HepG2 (cell line): ENCODE results near the gene SP1. TPM values are rescaled to one million over a fixed set of nuclear protein-coding genes. Genes with fewer than 3 reads are reported as not detected.
"Not testable (repeated sequence)": the region's sequence is repeated elsewhere in the genome, so short reads cannot be mapped to it uniquely, and the experiment has no call there.

Source experiments
- ATAC-seq: fragments of 200-7000 bp; cut with Tn5 transposase; 3 replicates; pipeline ENCODE4 v1.9.1; 2020; ENCODE audit warnings: mild to moderate bottlenecking, moderate library complexity
- BruUV-seq: library from RNA; stranded (reverse); fragments of 400-500 nt; replicated peaks from 2 replicates; lab custom pipeline; 2021; lab: Mats Ljungman, UMichigan
- CTCF ChIA-PET: fragments of 300-600 bp; formaldehyde crosslinking; extraction: SDS; loops from one replicate; lab custom pipeline; 2021; ENCODE audit warnings: low total read pairs, inconsistent platforms, low intra/inter-chr PET ratio; lab: Yijun Ruan, JAX
- POLR2A ChIA-PET: fragments of 350-600 bp; sonication (Branson Sonifier 250); formaldehyde crosslinking; loops from one replicate; lab custom pipeline; 2020; ENCODE audit warnings: antibody characterized with exemption, inconsistent platforms; lab: Yijun Ruan, JAX
- DNase-seq: peaks from one replicate; pipeline ENCODE4 v3.0.0-alpha.2; 2015; ENCODE audit warnings: low spot score
- FAIRE-seq: peaks from 3 replicates; lab custom pipeline; 2011; peaks lifted over from hg19 to GRCh38; lab: Jason Lieb, UNC
- H2AFZ ChIP-seq: one replicate; pipeline ENCODE4 v1.6.1; 2011; ENCODE audit warnings: low read length, inconsistent platforms
- H3K27ac ChIP-seq: fragments of 300-600 bp; 3 replicates; pipeline ENCODE4 v1.8.0; 2011; ENCODE audit warnings: mixed run types, mild to moderate bottlenecking, mixed read lengths, low read length, inconsistent platforms; ENCODE audit not compliant: insufficient read depth; ENCODE audit errors: extremely low read length
- H3K27me3 ChIP-seq, 2 experiments: fragments of 200-600 bp in 1 of 2; 2 replicates in 1 of 2; 3 replicates in 1 of 2; pipeline versions ENCODE4 v1.6.0 to v1.8.0; 2011; ENCODE audit warnings: low read length in 2 of 2, mild to moderate bottlenecking in 2 of 2, moderate library complexity in 2 of 2, inconsistent platforms in 1 of 2; ENCODE audit not compliant: insufficient read depth in 2 of 2, control insufficient read depth in 1 of 2
- H3K36me3 ChIP-seq, 2 experiments: fragments of 200-600 bp in 1 of 2; replicated peaks in 1 of 2; 2 replicates in 1 of 2; 3 replicates in 1 of 2; pipeline versions ENCODE4 v1.5.1 to v1.8.0; 2011; ENCODE audit warnings: low read length in 2 of 2, inconsistent platforms in 1 of 2; ENCODE audit not compliant: insufficient read depth in 2 of 2, control insufficient read depth in 1 of 2
- H3K4me1 ChIP-seq: 2 replicates; pipeline ENCODE4 v1.5.1; 2012; ENCODE audit warnings: low read length, inconsistent platforms; ENCODE audit not compliant: insufficient read depth
- H3K4me2 ChIP-seq: 2 replicates; pipeline ENCODE4 v1.6.0; 2011; ENCODE audit warnings: low read depth, low read length, inconsistent platforms
- H3K4me3 ChIP-seq, 3 experiments: fragments of 200-600 bp in 1 of 3; sonication (generic), shearing (Covaris generic) in 1 of 3; replicated peaks in 1 of 3; 2 replicates each; pipeline ENCODE4 v1.5.1; 2011 to 2016; ENCODE audit warnings: low read length in 3 of 3, inconsistent platforms in 2 of 3, low read depth in 2 of 3, mild to moderate bottlenecking in 2 of 3, control low read depth in 1 of 3, mixed read lengths in 1 of 3; ENCODE audit not compliant: insufficient read depth in 1 of 3
- H3K79me2 ChIP-seq: one replicate; pipeline ENCODE4 v1.6.1; 2011; ENCODE audit warnings: low read length, inconsistent platforms; ENCODE audit not compliant: insufficient read depth
- H3K9ac ChIP-seq: 2 replicates; pipeline ENCODE4 v1.6.0; 2011; ENCODE audit warnings: mild to moderate bottlenecking, low read depth, low read length, inconsistent platforms; ENCODE audit not compliant: insufficient read depth
- H3K9me3 ChIP-seq: 2 replicates; pipeline ENCODE4 v1.5.1; 2012; ENCODE audit warnings: mild to moderate bottlenecking, low read length
- H4K20me1 ChIP-seq: 2 replicates; pipeline ENCODE4 v1.6.0; 2011; ENCODE audit warnings: inconsistent platforms, mild to moderate bottlenecking, low read length, moderate library complexity; ENCODE audit not compliant: insufficient read depth
- ADNP ChIP-seq: sonication (generic); formaldehyde crosslinking; IDR thresholded peaks from 2 replicates; pipeline ENCODE4 v1.4.0; 2020; ENCODE audit warnings: missing genetic modification reagents
- BCL6 ChIP-seq: IDR thresholded peaks from 2 replicates; pipeline ENCODE4 v1.6.1; 2016; ENCODE audit warnings: missing genetic modification reagents, missing compliant biosample characterization
- CEBPG ChIP-seq: IDR thresholded peaks from 2 replicates; pipeline ENCODE4 v1.6.1; 2016
- FOXP1 ChIP-seq, 2 experiments: fragments of 450-650 bp in 1 of 2; IDR thresholded peaks; 2 replicates each; pipeline ENCODE4 v1.6.1; 2017 to 2018; ENCODE audit warnings: antibody characterized with exemption in 1 of 2
- KDM1A ChIP-seq: IDR thresholded peaks from 2 replicates; pipeline ENCODE4 v1.6.1; 2016; ENCODE audit warnings: missing compliant biosample characterization
- ZMYM3 ChIP-seq: sonication (generic); formaldehyde crosslinking; IDR thresholded peaks from 2 replicates; pipeline ENCODE4 v1.5.1; 2020; ENCODE audit warnings: mild to moderate bottlenecking, missing genetic modification reagents
- ZNF770 ChIP-seq: sonication (generic); formaldehyde crosslinking; IDR thresholded peaks from 2 replicates; pipeline ENCODE4 v1.5.0; 2020; ENCODE audit warnings: mild to moderate bottlenecking, missing genetic modification reagents
- WGBS: methylation state at CpG from one replicate; pipeline ENCODE4 v1.1.6; 2017; ENCODE audit warnings: low lambda C conversion rate; 5-methylcytosine and 5-hydroxymethylcytosine counted together
- in situ Hi-C: cut with HindIII; loops from 2 replicates; pipeline ENCODE4 v1.10.0; 2017; ENCODE audit warnings: low pct_unique_long_range_greater_than_20kb; ENCODE audit not compliant: extremely low pct_ligation_motif_present
- intact Hi-C: fragments of 100-400 bp; cut with micrococcal nuclease; formaldehyde crosslinking; loops from one replicate; pipeline ENCODE4 v1.10.0; 2022; ENCODE audit not compliant: unreplicated experiment
- polyA plus RNA-seq, 8 experiments: library from polyadenylated mRNA; depleted of rRNA in 3 of 8; stranded (reverse) in 7 of 8; unstranded in 1 of 8; fragments of >200 nt; fragmentation: Illumina TruSeq in 4 of 8; extraction: Trizol in 4 of 8; gene quantifications; 2 replicates each; pipeline versions ENCODE4 v1.2.1 to v1.2.3, GENCODE V29; 2011 to 2016; ENCODE audit warnings: low read depth in 4 of 8, missing spikeins in 1 of 8, mixed read lengths in 1 of 8; ENCODE audit not compliant: insufficient read depth in 1 of 8
- total RNA-seq, 5 experiments: library from RNA; depleted of rRNA; stranded (reverse); fragments of >200 nt; fragmentation: Illumina TruSeq; extraction: Trizol; gene quantifications; 2 replicates each; pipeline ENCODE4 v1.2.3, GENCODE V29; 2016; ENCODE audit warnings: low read depth in 1 of 5

SP1 gene
- total and polyA plus RNA-seq, 2 of the 13 experiments (the other 11 are each of a cell fraction or from before 2014, with no cell fraction given): 26.5 to 27.5 TPM

GRCh38 chr12:53373554-53374133, 6.3 kb upstream of the SP1 start:
- DNase-seq; H3K9me3 ChIP-seq; FAIRE-seq; H3K36me3 ChIP-seq; H3K27me3 ChIP-seq; H3K79me2 ChIP-seq; CTCF ChIA-PET; BruUV-seq; ATAC-seq; in situ Hi-C loops; intact Hi-C loops; H4K20me1 ChIP-seq; TF ChIP-seq FOXP1 (IDR thresholded peaks at IDR 0.05): not testable (repeated sequence)
- POLR2A ChIA-PET: interaction anchor here (1.8 kb wide), 1 partner anchor 127 kb away, joined by 3 read pairs; the partner anchor contains the start of gene TARBP2
- Histone ChIP-seq H3K4me2 (peak overlapping the region; percentile 42), H2AFZ (peak overlapping the region; percentile 84), H3K4me1 (peaks cover 25% of the 10 kb centered on the region), H3K27ac (peak overlapping the region; percentile 44), H3K4me3 (peak overlapping the region in 1 of 3 experiments; percentile 25; a peak in 1 of 6 replicates), H3K9ac (0 out of 2 replicates have a peak overlapping the region, but pooled peaks have one; percentile 13)
- TF ChIP-seq ADNP (CRISPR knock-in tag) (peak; percentile 65; the same call in 1 of the 2 replicates), KDM1A (peak; percentile 57; the same call in 1 of the 2 replicates), BCL6 (peak; percentile 77), ZMYM3 (peak; percentile 79), ZNF770 (CRISPR knock-in tag) (peak; percentile 96), FOXP1 (CRISPR knock-in tag; IDR thresholded peaks at IDR 0.05) (0 out of 2 replicates have a peak, but pooled peaks have one; percentile 7), CEBPG (peak; percentile 46; the same call in 1 of the 2 replicates)
- WGBS: 46% methylated on average over 6 of the region's 6 CpGs
